ENCODE results near the gene GATC.
"Not testable (repeated sequence)": the region's sequence is repeated elsewhere in the genome, so short reads cannot be mapped to it uniquely, and the experiment has no call there.

The GATC gene

GRCh38 chr12:120480211-120480610 lies 34.0 kb downstream of the GATC start:
- no peaks in the 10 kb centered on the region for H3K4me1 ChIP-seq (ENCODE audit: control insufficient read depth, insufficient read depth, low read length)
- H3K27ac ChIP-seq (ENCODE audit: low read depth, low read length) = no peak overlapping the region
- H3K4me3 ChIP-seq (ENCODE audit: low read length) = no peak overlapping the region
- no peak overlapping the region for H3K9ac ChIP-seq (ENCODE audit: low read length)
- H3K36me3 ChIP-seq (ENCODE audit: control insufficient read depth, insufficient read depth, low read length) = no peaks in the 10 kb centered on the region
- H3K27me3 ChIP-seq (ENCODE audit: control insufficient read depth, insufficient read depth, low read length) = no peaks in the 10 kb centered on the region

- Histone ChIP-seq H3K27me3 (ENCODE audit: control insufficient read depth, insufficient read depth, low read length) (no peaks in the 10 kb centered on the region), H3K4me3 (ENCODE audit: low read length) (no peak overlapping the region), H3K9ac (ENCODE audit: low read length) (no peak overlapping the region), H3K27ac (ENCODE audit: low read depth, low read length) (no peak overlapping the region), H3K4me1 (ENCODE audit: control insufficient read depth, insufficient read depth, low read length) (no peaks in the 10 kb centered on the region), H3K36me3 (ENCODE audit: control insufficient read depth, insufficient read depth, low read length) (no peaks in the 10 kb centered on the region)
These were observed 35.0 kb downstream of the GATC start for GRCh38 chr12:120481022-120481767.

GRCh38 chr12:120483621-120484020 lies 37.4 kb downstream of the GATC start:
- no peaks in the 10 kb centered on the region for H3K27me3 ChIP-seq (ENCODE audit: control insufficient read depth, insufficient read depth, low read length)
- H3K9ac ChIP-seq (ENCODE audit: low read length) = no peak overlapping the region
- no peak overlapping the region for H3K27ac ChIP-seq (ENCODE audit: low read depth, low read length)
- no peaks in the 10 kb centered on the region for H3K4me1 ChIP-seq (ENCODE audit: control insufficient read depth, insufficient read depth, low read length)
- H3K4me3 ChIP-seq (ENCODE audit: low read length) = no peak overlapping the region
- no peaks in the 10 kb centered on the region for H3K36me3 ChIP-seq (ENCODE audit: control insufficient read depth, insufficient read depth, low read length)

- no peaks in the 10 kb centered on the region for H3K36me3 ChIP-seq (ENCODE audit: control insufficient read depth, insufficient read depth, low read length)
- no peaks in the 10 kb centered on the region for H3K27me3 ChIP-seq (ENCODE audit: control insufficient read depth, insufficient read depth, low read length)
- no peaks in the 10 kb centered on the region for H3K4me1 ChIP-seq (ENCODE audit: control insufficient read depth, insufficient read depth, low read length)
- no peak overlapping the region for H3K27ac ChIP-seq (ENCODE audit: low read depth, low read length)
- no peak overlapping the region for H3K9ac ChIP-seq (ENCODE audit: low read length)
- no peak overlapping the region for H3K4me3 ChIP-seq (ENCODE audit: low read length)
These were observed 40.0 kb downstream of the GATC start for GRCh38 chr12:120485961-120486881.

- not testable (repeated sequence) for H3K9ac ChIP-seq (ENCODE audit: low read length); H3K27ac ChIP-seq (ENCODE audit: low read depth, low read length); H3K4me3 ChIP-seq (ENCODE audit: low read length); H3K36me3 ChIP-seq (ENCODE audit: control insufficient read depth, insufficient read depth, low read length); H3K27me3 ChIP-seq (ENCODE audit: control insufficient read depth, insufficient read depth, low read length); H3K4me1 ChIP-seq (ENCODE audit: control insufficient read depth, insufficient read depth, low read length)
These were observed 41.3 kb downstream of the GATC start for GRCh38 chr12:120487552-120487951.

GRCh38 chr12:120488057-120488640 lies 41.9 kb downstream of the GATC start:
- Histone ChIP-seq H3K4me1 (ENCODE audit: control insufficient read depth, insufficient read depth, low read length) (no peaks in the 10 kb centered on the region), H3K4me3 (ENCODE audit: low read length) (no peak overlapping the region), H3K36me3 (ENCODE audit: control insufficient read depth, insufficient read depth, low read length) (no peaks in the 10 kb centered on the region), H3K9ac (ENCODE audit: low read length) (no peak overlapping the region), H3K27me3 (ENCODE audit: control insufficient read depth, insufficient read depth, low read length) (no peaks in the 10 kb centered on the region), H3K27ac (ENCODE audit: low read depth, low read length) (no peak overlapping the region)

GRCh38 chr12:120489018-120489417 lies 42.8 kb downstream of the GATC start:
- no peak overlapping the region for H3K9ac ChIP-seq (ENCODE audit: low read length)
- no peaks in the 10 kb centered on the region for H3K36me3 ChIP-seq (ENCODE audit: control insufficient read depth, insufficient read depth, low read length)
- no peaks in the 10 kb centered on the region for H3K27me3 ChIP-seq (ENCODE audit: control insufficient read depth, insufficient read depth, low read length)
- H3K4me3 ChIP-seq (ENCODE audit: low read length) = no peak overlapping the region
- H3K4me1 ChIP-seq (ENCODE audit: control insufficient read depth, insufficient read depth, low read length) = no peaks in the 10 kb centered on the region
- no peak overlapping the region for H3K27ac ChIP-seq (ENCODE audit: low read depth, low read length)

GRCh38 chr12:120490325-120490724 lies 44.1 kb downstream of the GATC start:
- Histone ChIP-seq H3K36me3 (ENCODE audit: control insufficient read depth, insufficient read depth, low read length) (no peaks in the 10 kb centered on the region), H3K27ac (ENCODE audit: low read depth, low read length) (no peak overlapping the region), H3K27me3 (ENCODE audit: control insufficient read depth, insufficient read depth, low read length) (no peaks in the 10 kb centered on the region), H3K4me1 (ENCODE audit: control insufficient read depth, insufficient read depth, low read length) (no peaks in the 10 kb centered on the region), H3K9ac (ENCODE audit: low read length) (no peak overlapping the region), H3K4me3 (ENCODE audit: low read length) (no peak overlapping the region)

GRCh38 chr12:120490833-120491512 lies 44.7 kb downstream of the GATC start:
- H3K27ac ChIP-seq (ENCODE audit: low read depth, low read length) = no peak overlapping the region
- no peaks in the 10 kb centered on the region for H3K4me1 ChIP-seq (ENCODE audit: control insufficient read depth, insufficient read depth, low read length)
- H3K9ac ChIP-seq (ENCODE audit: low read length) = no peak overlapping the region
- no peaks in the 10 kb centered on the region for H3K27me3 ChIP-seq (ENCODE audit: control insufficient read depth, insufficient read depth, low read length)
- no peak overlapping the region for H3K4me3 ChIP-seq (ENCODE audit: low read length)
- no peaks in the 10 kb centered on the region for H3K36me3 ChIP-seq (ENCODE audit: control insufficient read depth, insufficient read depth, low read length)

GRCh38 chr12:120495186-120495730 lies 49.0 kb downstream of the GATC start:
- Histone ChIP-seq H3K36me3 (ENCODE audit: control insufficient read depth, insufficient read depth, low read length) (peaks cover 6% of the 10 kb centered on the region), H3K4me3 (ENCODE audit: low read length) (peak overlapping the region; percentile 70), H3K27me3 (ENCODE audit: control insufficient read depth, insufficient read depth, low read length) (no peaks in the 10 kb centered on the region), H3K4me1 (ENCODE audit: control insufficient read depth, insufficient read depth, low read length) (peaks cover 6% of the 10 kb centered on the region), H3K9ac (ENCODE audit: low read length) (no peak overlapping the region), H3K27ac (ENCODE audit: low read depth, low read length) (peak overlapping the region; percentile 90)

GRCh38 chr12:120495731-120496412 lies 49.6 kb downstream of the GATC start, which contains the start of gene DYNLL1:
Gene DYNLL1 (plus strand): TSS chr12:120496113. CDS start chr12:120496422, 309 bp downstream.
- H3K27ac ChIP-seq (ENCODE audit: low read depth, low read length) = peak within 1 kb of the TSS; percentile 90
- no peaks in the 10 kb centered on the region for H3K27me3 ChIP-seq (ENCODE audit: control insufficient read depth, insufficient read depth, low read length)
- H3K4me3 ChIP-seq (ENCODE audit: low read length) = peak within 1 kb of the TSS; percentile 92
- peaks cover 8% of the 10 kb centered on the region for H3K36me3 ChIP-seq (ENCODE audit: control insufficient read depth, insufficient read depth, low read length)
- H3K9ac ChIP-seq (ENCODE audit: low read length) = peak within 1 kb of the TSS; percentile 57
- H3K4me1 ChIP-seq (ENCODE audit: control insufficient read depth, insufficient read depth, low read length) = peaks cover 6% of the 10 kb centered on the region

Data from rectal smooth muscle tissue (tissue), 1 donor.